ENCODE data around the gene KIAA0319L. TPM values are rescaled to one million over a fixed set of nuclear protein-coding genes. Genes with fewer than 3 reads are reported as not detected.

Gene KIAA0319L
- total RNA-seq, 1 experiment from 2014 or later = 70.0 TPM

DNA sequence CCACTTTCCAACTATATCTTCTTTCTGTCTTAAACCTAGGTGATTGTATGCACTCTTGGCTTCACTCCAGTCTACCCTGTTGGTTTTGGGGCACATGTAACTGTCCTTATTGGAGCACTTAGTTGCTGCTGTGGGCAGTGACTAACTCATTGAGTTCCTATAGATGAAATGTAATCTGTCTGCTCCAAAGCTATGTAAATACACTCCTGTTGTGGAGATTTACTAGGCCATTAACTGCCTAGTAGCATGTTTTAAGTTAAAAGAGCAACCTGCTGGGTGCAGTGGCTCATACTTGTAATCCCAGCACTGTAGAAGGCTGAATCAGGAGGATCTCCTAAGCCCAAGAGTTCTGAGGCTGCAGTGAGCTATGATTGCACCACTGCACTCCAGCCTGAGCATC, 151.1 kb downstream of the KIAA0319L start:
- DNase-seq (ENCODE audit: low spot score) = no peak
- Mint-ChIP-seq H3K27ac (peak overlapping the region; percentile 7; the same call in 1 of the 2 replicates), H3K27me3 (ENCODE audit: low read depth) (no peaks in the 10 kb centered on the region; the same call in 1 of the 2 replicates), H3K4me1 (peaks cover 15% of the 10 kb centered on the region), H3K9me3 (peaks cover 12% of the 10 kb centered on the region), H3K4me3 (no peak overlapping the region), H3K36me3 (peaks cover 76% of the 10 kb centered on the region)
- no peak for TF ChIP-seq PRRX2 (CRISPR knock-in tag; IDR thresholded peaks at IDR 0.05)
- TF ChIP-seq, protein P1, sequence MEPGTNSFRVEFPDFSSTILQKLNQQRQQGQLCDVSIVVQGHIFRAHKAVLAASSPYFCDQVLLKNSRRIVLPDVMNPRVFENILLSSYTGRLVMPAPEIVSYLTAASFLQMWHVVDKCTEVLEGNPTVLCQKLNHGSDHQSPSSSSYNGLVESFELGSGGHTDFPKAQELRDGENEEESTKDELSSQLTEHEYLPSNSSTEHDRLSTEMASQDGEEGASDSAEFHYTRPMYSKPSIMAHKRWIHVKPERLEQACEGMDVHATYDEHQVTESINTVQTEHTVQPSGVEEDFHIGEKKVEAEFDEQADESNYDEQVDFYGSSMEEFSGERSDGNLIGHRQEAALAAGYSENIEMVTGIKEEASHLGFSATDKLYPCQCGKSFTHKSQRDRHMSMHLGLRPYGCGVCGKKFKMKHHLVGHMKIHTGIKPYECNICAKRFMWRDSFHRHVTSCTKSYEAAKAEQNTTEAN (CRISPR knock-in tag; IDR thresholded peaks at IDR 0.05) = no peak
- TF ChIP-seq FOXK1 (CRISPR knock-in tag; IDR thresholded peaks at IDR 0.05) = no peak
- TF ChIP-seq SP1 (CRISPR knock-in tag; conservative IDR thresholded peaks at IDR 0.05) = no peak
- TF ChIP-seq, protein P2, sequence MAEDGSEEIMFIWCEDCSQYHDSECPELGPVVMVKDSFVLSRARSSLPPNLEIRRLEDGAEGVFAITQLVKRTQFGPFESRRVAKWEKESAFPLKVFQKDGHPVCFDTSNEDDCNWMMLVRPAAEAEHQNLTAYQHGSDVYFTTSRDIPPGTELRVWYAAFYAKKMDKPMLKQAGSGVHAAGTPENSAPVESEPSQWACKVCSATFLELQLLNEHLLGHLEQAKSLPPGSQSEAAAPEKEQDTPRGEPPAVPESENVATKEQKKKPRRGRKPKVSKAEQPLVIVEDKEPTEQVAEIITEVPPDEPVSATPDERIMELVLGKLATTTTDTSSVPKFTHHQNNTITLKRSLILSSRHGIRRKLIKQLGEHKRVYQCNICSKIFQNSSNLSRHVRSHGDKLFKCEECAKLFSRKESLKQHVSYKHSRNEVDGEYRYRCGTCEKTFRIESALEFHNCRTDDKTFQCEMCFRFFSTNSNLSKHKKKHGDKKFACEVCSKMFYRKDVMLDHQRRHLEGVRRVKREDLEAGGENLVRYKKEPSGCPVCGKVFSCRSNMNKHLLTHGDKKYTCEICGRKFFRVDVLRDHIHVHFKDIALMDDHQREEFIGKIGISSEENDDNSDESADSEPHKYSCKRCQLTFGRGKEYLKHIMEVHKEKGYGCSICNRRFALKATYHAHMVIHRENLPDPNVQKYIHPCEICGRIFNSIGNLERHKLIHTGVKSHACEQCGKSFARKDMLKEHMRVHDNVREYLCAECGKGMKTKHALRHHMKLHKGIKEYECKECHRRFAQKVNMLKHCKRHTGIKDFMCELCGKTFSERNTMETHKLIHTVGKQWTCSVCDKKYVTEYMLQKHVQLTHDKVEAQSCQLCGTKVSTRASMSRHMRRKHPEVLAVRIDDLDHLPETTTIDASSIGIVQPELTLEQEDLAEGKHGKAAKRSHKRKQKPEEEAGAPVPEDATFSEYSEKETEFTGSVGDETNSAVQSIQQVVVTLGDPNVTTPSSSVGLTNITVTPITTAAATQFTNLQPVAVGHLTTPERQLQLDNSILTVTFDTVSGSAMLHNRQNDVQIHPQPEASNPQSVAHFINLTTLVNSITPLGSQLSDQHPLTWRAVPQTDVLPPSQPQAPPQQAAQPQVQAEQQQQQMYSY (CRISPR knock-in tag; IDR thresholded peaks at IDR 0.05) = no peak
- no peak for TF ChIP-seq ZNF138 (CRISPR knock-in tag; conservative IDR thresholded peaks at IDR 0.05)
- no peak for TF ChIP-seq KAT7 (CRISPR knock-in tag; IDR thresholded peaks at IDR 0.05; ENCODE audit: borderline replicate concordance)
- TF ChIP-seq, protein P3, sequence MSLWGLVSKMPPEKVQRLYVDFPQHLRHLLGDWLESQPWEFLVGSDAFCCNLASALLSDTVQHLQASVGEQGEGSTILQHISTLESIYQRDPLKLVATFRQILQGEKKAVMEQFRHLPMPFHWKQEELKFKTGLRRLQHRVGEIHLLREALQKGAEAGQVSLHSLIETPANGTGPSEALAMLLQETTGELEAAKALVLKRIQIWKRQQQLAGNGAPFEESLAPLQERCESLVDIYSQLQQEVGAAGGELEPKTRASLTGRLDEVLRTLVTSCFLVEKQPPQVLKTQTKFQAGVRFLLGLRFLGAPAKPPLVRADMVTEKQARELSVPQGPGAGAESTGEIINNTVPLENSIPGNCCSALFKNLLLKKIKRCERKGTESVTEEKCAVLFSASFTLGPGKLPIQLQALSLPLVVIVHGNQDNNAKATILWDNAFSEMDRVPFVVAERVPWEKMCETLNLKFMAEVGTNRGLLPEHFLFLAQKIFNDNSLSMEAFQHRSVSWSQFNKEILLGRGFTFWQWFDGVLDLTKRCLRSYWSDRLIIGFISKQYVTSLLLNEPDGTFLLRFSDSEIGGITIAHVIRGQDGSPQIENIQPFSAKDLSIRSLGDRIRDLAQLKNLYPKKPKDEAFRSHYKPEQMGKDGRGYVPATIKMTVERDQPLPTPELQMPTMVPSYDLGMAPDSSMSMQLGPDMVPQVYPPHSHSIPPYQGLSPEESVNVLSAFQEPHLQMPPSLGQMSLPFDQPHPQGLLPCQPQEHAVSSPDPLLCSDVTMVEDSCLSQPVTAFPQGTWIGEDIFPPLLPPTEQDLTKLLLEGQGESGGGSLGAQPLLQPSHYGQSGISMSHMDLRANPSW (CRISPR knock-in tag; conservative IDR thresholded peaks at IDR 0.05; ENCODE audit: low read depth) = no peak
- TF ChIP-seq, protein P4, sequence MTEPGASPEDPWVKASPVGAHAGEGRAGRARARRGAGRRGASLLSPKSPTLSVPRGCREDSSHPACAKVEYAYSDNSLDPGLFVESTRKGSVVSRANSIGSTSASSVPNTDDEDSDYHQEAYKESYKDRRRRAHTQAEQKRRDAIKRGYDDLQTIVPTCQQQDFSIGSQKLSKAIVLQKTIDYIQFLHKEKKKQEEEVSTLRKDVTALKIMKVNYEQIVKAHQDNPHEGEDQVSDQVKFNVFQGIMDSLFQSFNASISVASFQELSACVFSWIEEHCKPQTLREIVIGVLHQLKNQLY (CRISPR knock-in tag; IDR thresholded peaks at IDR 0.05) = no peak
- no peak for TF ChIP-seq JUN (CRISPR knock-in tag; IDR thresholded peaks at IDR 0.05)
- TF ChIP-seq, protein P5, sequence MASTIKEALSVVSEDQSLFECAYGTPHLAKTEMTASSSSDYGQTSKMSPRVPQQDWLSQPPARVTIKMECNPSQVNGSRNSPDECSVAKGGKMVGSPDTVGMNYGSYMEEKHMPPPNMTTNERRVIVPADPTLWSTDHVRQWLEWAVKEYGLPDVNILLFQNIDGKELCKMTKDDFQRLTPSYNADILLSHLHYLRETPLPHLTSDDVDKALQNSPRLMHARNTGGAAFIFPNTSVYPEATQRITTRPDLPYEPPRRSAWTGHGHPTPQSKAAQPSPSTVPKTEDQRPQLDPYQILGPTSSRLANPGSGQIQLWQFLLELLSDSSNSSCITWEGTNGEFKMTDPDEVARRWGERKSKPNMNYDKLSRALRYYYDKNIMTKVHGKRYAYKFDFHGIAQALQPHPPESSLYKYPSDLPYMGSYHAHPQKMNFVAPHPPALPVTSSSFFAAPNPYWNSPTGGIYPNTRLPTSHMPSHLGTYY (CRISPR knock-in tag; IDR thresholded peaks at IDR 0.05) = no peak
- no peak for TF ChIP-seq ZNF263 (CRISPR knock-in tag; IDR thresholded peaks at IDR 0.05; ENCODE audit: low read depth)
- TF ChIP-seq CREB1 (CRISPR knock-in tag; IDR thresholded peaks at IDR 0.05) = no peak
- ChIA-PET CTCF (interaction anchor here (0.6 kb wide), 1 partner anchor 159 kb away, joined by 5 read pairs; no protein-coding TSS in a partner anchor), POLR2A (no interaction called here)
- ATAC-seq = peak; percentile 83

DNA sequence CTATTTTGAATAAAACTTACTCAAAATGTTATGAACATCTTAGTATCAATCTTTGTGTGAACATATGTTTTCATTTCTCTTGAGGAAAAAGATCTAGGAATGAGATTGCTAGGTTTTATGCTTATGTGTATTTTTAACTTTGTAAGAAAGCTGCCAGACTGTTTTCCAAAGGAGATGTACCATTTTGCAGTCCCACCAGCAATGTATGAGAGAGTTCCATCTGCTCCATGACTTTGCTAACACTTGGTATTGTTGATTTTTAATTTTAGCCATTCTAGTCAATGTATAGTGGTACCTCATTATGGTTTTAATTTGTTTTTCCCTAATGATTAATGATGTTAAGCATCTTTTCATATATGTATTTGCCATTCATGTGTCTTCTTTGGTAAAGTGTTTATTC, 156.2 kb downstream of the KIAA0319L start:
- CTCF ChIA-PET = no interaction called here
- H3K36me3 Mint-ChIP-seq = peaks cover 75% of the 10 kb centered on the region

More for the DNA sequence above, 156.2 kb downstream of the KIAA0319L start:
- Mint-ChIP-seq H3K9me3 (peaks cover 7% of the 10 kb centered on the region; the same call in 1 of the 2 replicates), H3K4me1 (peaks cover 14% of the 10 kb centered on the region), H3K27ac (no peak overlapping the region), H3K27me3 (ENCODE audit: low read depth) (no peaks in the 10 kb centered on the region), H3K4me3 (no peak overlapping the region)
- POLR2A ChIA-PET = no interaction called here
- TF ChIP-seq, protein P6, sequence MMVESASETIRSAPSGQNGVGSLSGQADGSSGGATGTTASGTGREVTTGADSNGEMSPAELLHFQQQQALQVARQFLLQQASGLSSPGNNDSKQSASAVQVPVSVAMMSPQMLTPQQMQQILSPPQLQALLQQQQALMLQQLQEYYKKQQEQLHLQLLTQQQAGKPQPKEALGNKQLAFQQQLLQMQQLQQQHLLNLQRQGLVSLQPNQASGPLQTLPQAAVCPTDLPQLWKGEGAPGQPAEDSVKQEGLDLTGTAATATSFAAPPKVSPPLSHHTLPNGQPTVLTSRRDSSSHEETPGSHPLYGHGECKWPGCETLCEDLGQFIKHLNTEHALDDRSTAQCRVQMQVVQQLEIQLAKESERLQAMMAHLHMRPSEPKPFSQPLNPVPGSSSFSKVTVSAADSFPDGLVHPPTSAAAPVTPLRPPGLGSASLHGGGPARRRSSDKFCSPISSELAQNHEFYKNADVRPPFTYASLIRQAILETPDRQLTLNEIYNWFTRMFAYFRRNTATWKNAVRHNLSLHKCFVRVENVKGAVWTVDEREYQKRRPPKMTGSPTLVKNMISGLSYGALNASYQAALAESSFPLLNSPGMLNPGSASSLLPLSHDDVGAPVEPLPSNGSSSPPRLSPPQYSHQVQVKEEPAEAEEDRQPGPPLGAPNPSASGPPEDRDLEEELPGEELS (CRISPR knock-in tag; IDR thresholded peaks at IDR 0.05) = no peak
- no peak for TF ChIP-seq SP1 (CRISPR knock-in tag; conservative IDR thresholded peaks at IDR 0.05)
- TF ChIP-seq TP53 (CRISPR knock-in tag; IDR thresholded peaks at IDR 0.05) = no peak
- TF ChIP-seq OVOL2 (CRISPR knock-in tag; IDR thresholded peaks at IDR 0.05; ENCODE audit: borderline replicate concordance) = no peak
- no peak for TF ChIP-seq PRRX2 (CRISPR knock-in tag; IDR thresholded peaks at IDR 0.05)
- no peak for ATAC-seq
- DNase-seq (ENCODE audit: low spot score) = no peak
